RWPE2 (cell line): ENCODE results near the gene NRG3.

ENCODE experiments used
- ATAC-seq: fragments of 200-7000 bp; cut with Tn5 transposase; 3 replicates; pipeline ENCODE4 v1.9.1; 2021; ENCODE audit warnings: low read depth
- DNase-seq: peaks from one replicate; pipeline ENCODE4 v3.0.0-alpha.2; 2020; ENCODE audit warnings: low spot score
- H3K27ac ChIP-seq: fragments of 450-650 bp; 2 replicates; pipeline ENCODE4 v1.5.1; 2017; ENCODE audit warnings: mild to moderate bottlenecking; ENCODE audit not compliant: poor library complexity, severe bottlenecking
- H3K27me3 ChIP-seq: fragments of 250-450 bp; sonication (Bioruptor Pico); 2 replicates; pipeline ENCODE4 v1.5.1; 2021; ENCODE audit warnings: mild to moderate bottlenecking, moderate library complexity; ENCODE audit not compliant: insufficient read depth, poor library complexity, severe bottlenecking
- H3K36me3 ChIP-seq: fragments of 250-450 bp; sonication (Bioruptor Pico); 2 replicates; pipeline ENCODE4 v1.5.1; 2020; ENCODE audit warnings: low read depth, mild to moderate bottlenecking, moderate library complexity
- H3K4me1 ChIP-seq: fragments of 250-450 bp; sonication (Bioruptor Pico); 2 replicates; pipeline ENCODE4 v1.5.1; 2021; ENCODE audit warnings: mild to moderate bottlenecking, moderate library complexity; ENCODE audit not compliant: insufficient read depth, poor library complexity, severe bottlenecking
- H3K4me3 ChIP-seq: fragments of 250-450 bp; sonication (Bioruptor Pico); 2 replicates; pipeline ENCODE4 v1.5.1; 2021; ENCODE audit warnings: mild to moderate bottlenecking, moderate library complexity; ENCODE audit not compliant: severe bottlenecking
- H3K9me3 ChIP-seq: fragments of 250-450 bp; sonication (Bioruptor Pico); 2 replicates; pipeline ENCODE4 v1.5.1; 2021; ENCODE audit warnings: mild to moderate bottlenecking, moderate library complexity; ENCODE audit not compliant: severe bottlenecking
- CTCF ChIP-seq: fragments of 450-650 bp; IDR thresholded peaks from one replicate; pipeline ENCODE4 v1.5.1; 2017; ENCODE audit warnings: mild to moderate bottlenecking, moderate library complexity; ENCODE audit not compliant: poor library complexity, severe bottlenecking

NRG3 gene

GRCh38 chr10:82221601-82222149, 346.7 kb downstream of the NRG3 start:
- peaks cover 2% of the 10 kb centered on the region for H3K27me3 ChIP-seq
- no peak for DNase-seq
- H3K27ac ChIP-seq, result no peak overlapping the region
- H3K4me1 ChIP-seq, result no peaks in the 10 kb centered on the region
- ATAC-seq, result 0 out of 3 replicates have a peak, but pooled peaks have one; percentile 33
- no peak overlapping the region for H3K4me3 ChIP-seq
- H3K9me3 ChIP-seq, result peaks cover 2% of the 10 kb centered on the region
- no peak for TF ChIP-seq CTCF
- H3K36me3 ChIP-seq, result no peaks in the 10 kb centered on the region

DNA sequence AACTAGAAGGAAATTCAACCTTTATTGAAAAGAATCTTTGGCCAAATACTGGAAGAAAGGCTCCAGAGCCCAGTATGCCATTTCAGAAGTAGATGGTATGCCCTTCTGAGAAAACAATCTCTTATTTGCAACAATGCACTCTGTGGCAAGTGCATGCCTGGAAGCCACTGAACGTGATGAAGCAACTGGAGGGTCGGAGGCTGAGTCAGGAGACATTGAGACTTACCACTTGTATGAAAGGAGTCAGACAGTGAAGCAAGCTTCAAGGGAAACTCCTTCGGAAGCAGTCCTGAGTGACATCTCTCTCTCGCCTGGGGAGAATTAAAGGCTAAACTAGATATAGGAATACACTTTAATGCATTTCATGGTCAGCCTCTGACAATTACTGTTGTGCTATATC, 353.7 kb downstream of the NRG3 start:
- no peak for TF ChIP-seq CTCF
- peaks cover 2% of the 10 kb centered on the region for H3K9me3 ChIP-seq
- H3K4me3 ChIP-seq, result no peak overlapping the region
- H3K36me3 ChIP-seq, result no peaks in the 10 kb centered on the region
- H3K4me1 ChIP-seq, result no peaks in the 10 kb centered on the region
- H3K27ac ChIP-seq, result no peak overlapping the region
- ATAC-seq (no peak), DNase-seq (no peak)
- H3K27me3 ChIP-seq, result peaks cover 4% of the 10 kb centered on the region

DNA sequence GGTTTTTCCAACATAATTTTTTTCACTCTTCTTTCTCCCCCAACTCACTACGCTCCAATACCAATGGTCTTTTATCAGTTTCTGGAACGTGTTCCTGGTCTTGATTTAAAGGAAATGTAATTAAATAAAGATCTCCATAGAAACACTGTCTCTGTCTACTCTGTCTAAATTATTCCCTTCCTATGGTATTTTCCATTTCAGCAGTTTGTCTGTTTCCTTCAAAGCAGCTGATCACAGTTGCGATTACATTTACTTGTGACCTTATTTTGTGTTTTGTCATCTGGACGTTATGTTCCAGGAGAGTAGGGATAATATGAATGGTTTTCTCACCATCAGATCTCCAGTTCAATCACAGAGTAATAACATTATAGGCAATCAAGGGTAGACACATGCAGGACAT, 359.2 kb downstream of the NRG3 start:
- Histone ChIP-seq H3K4me1 (no peaks in the 10 kb centered on the region), H3K27me3 (no peaks in the 10 kb centered on the region), H3K36me3 (no peaks in the 10 kb centered on the region), H3K4me3 (no peak overlapping the region), H3K9me3 (peaks cover 1% of the 10 kb centered on the region), H3K27ac (no peak overlapping the region)
- ATAC-seq (no peak), DNase-seq (no peak)
- TF ChIP-seq CTCF, result no peak

- no peak; the same call in 2 of the 3 replicates for ATAC-seq
- Histone ChIP-seq H3K4me1 (no peaks in the 10 kb centered on the region), H3K9me3 (peaks cover 1% of the 10 kb centered on the region), H3K4me3 (no peak overlapping the region), H3K27ac (no peak overlapping the region), H3K27me3 (no peaks in the 10 kb centered on the region), H3K36me3 (no peaks in the 10 kb centered on the region)
- DNase-seq, result no peak
- TF ChIP-seq CTCF, result no peak
Measured at GRCh38 chr10:82236084-82236731, 361.2 kb downstream of the NRG3 start.

- TF ChIP-seq CTCF, result no peak
- Histone ChIP-seq H3K9me3 (peaks cover 1% of the 10 kb centered on the region), H3K4me1 (no peaks in the 10 kb centered on the region), H3K36me3 (no peaks in the 10 kb centered on the region), H3K4me3 (no peak overlapping the region), H3K27ac (no peak overlapping the region), H3K27me3 (no peaks in the 10 kb centered on the region)
- no peak for DNase-seq
- ATAC-seq, result no peak
Measured at GRCh38 chr10:82238291-82238690, 363.3 kb downstream of the NRG3 start.
